ENCODE data around the gene STAC2. TPM values are rescaled to one million over a fixed set of nuclear protein-coding genes. Genes with fewer than 3 reads are reported as not detected.
A peak's percentile ranks its signal among the peaks of the same experiment; 100 is the strongest.

Gene STAC2
- total RNA-seq, 2 donors from 2014 or later = not detected

GRCh38 chr17:39212841-39213480 lies 12.8 kb downstream of the STAC2 start:
- no peak overlapping the region for H3K4me3 ChIP-seq
- H3K4me1 ChIP-seq = peaks cover 12% of the 10 kb centered on the region
- H3K27ac ChIP-seq = no peak overlapping the region
- H3K27me3 ChIP-seq = peaks cover 0 to 7% of the 10 kb centered on the region in 2 donors
- no peaks in the 10 kb centered on the region for H3K9me3 ChIP-seq
- peak; percentile 22 for ATAC-seq
- DNase-seq = no peak
- WGBS, 2 donors = 52 to 57% methylated on average over 15 to 16 of the region's 16 CpGs
- intact Hi-C loops (cut with DNase I) = no loop called here
- H3K36me3 ChIP-seq (replicated peaks in 1 of 2; ENCODE audit: insufficient read depth in 1 of 2, low read depth in 2 of 2) = no peaks in the 10 kb centered on the region
- TF ChIP-seq, protein P1, sequence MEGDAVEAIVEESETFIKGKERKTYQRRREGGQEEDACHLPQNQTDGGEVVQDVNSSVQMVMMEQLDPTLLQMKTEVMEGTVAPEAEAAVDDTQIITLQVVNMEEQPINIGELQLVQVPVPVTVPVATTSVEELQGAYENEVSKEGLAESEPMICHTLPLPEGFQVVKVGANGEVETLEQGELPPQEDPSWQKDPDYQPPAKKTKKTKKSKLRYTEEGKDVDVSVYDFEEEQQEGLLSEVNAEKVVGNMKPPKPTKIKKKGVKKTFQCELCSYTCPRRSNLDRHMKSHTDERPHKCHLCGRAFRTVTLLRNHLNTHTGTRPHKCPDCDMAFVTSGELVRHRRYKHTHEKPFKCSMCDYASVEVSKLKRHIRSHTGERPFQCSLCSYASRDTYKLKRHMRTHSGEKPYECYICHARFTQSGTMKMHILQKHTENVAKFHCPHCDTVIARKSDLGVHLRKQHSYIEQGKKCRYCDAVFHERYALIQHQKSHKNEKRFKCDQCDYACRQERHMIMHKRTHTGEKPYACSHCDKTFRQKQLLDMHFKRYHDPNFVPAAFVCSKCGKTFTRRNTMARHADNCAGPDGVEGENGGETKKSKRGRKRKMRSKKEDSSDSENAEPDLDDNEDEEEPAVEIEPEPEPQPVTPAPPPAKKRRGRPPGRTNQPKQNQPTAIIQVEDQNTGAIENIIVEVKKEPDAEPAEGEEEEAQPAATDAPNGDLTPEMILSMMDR (IDR thresholded peaks at IDR 0.05) = no peak
- no peak for TF ChIP-seq POLR2A (IDR thresholded peaks at IDR 0.05)

GRCh38 chr17:39212195-39212810 lies 13.4 kb downstream of the STAC2 start:
- no peak overlapping the region for H3K4me3 ChIP-seq
- no peak for TF ChIP-seq POLR2A (IDR thresholded peaks at IDR 0.05)
- TF ChIP-seq, protein P1 (IDR thresholded peaks at IDR 0.05) = no peak
- H3K27ac ChIP-seq = no peak overlapping the region
- peaks cover 12% of the 10 kb centered on the region for H3K4me1 ChIP-seq
- H3K36me3 ChIP-seq (replicated peaks in 1 of 2; ENCODE audit: insufficient read depth in 1 of 2, low read depth in 2 of 2) = no peaks in the 10 kb centered on the region
- DNase-seq (no peak), ATAC-seq (no peak)
- no peaks in the 10 kb centered on the region for H3K9me3 ChIP-seq
- H3K27me3 ChIP-seq = peaks cover 0 to 7% of the 10 kb centered on the region in 2 donors
- intact Hi-C loops (cut with DNase I) = no loop called here
- WGBS, 2 donors = 74 to 76% methylated on average over 7 to 11 of the region's 11 CpGs

- Histone ChIP-seq H3K27ac (no peak overlapping the region), H3K36me3 (replicated peaks in 1 of 2; ENCODE audit: insufficient read depth in 1 of 2, low read depth in 2 of 2) (peaks cover 0 to 2% of the 10 kb centered on the region in 2 donors), H3K27me3 (peaks cover 0 to 7% of the 10 kb centered on the region in 2 donors), H3K9me3 (no peaks in the 10 kb centered on the region), H3K4me1 (peaks cover 12% of the 10 kb centered on the region), H3K4me3 (no peak overlapping the region)
- intact Hi-C loops (cut with DNase I) = no loop called here
- 21 to 43% methylated on average over 7 to 19 of the region's 22 CpGs for WGBS, 2 donors
- TF ChIP-seq, protein P1 (IDR thresholded peaks at IDR 0.05) = no peak
- TF ChIP-seq POLR2A (IDR thresholded peaks at IDR 0.05) = no peak
- DNase-seq (no peak), ATAC-seq (no peak)
These were observed 15.7 kb downstream of the STAC2 start for GRCh38 chr17:39210093-39210434.

GRCh38 chr17:39209317-39210092 lies 16.2 kb downstream of the STAC2 start:
- intact Hi-C loops (cut with DNase I) = no loop called here
- H3K4me1 ChIP-seq = peaks cover 12% of the 10 kb centered on the region
- no peak overlapping the region for H3K27ac ChIP-seq
- peaks cover 0 to 8% of the 10 kb centered on the region in 2 donors for H3K36me3 ChIP-seq (replicated peaks in 1 of 2; ENCODE audit: insufficient read depth in 1 of 2, low read depth in 2 of 2)
- no peaks in the 10 kb centered on the region for H3K9me3 ChIP-seq
- DNase-seq (peak; percentile 28 to 56 (median 42)), ATAC-seq (peak; percentile 16)
- WGBS, 2 donors = 7 to 29% methylated on average over 4 to 33 of the region's 39 CpGs
- H3K4me3 ChIP-seq = no peak overlapping the region
- peaks cover 0 to 7% of the 10 kb centered on the region in 2 donors for H3K27me3 ChIP-seq
- TF ChIP-seq POLR2A (IDR thresholded peaks at IDR 0.05) = no peak
- TF ChIP-seq, protein P1 (IDR thresholded peaks at IDR 0.05) = no peak

All from body of pancreas (tissue), 4 donors.